ENCODE results near the gene ZNF593OS.

The ZNF593OS gene

DNA sequence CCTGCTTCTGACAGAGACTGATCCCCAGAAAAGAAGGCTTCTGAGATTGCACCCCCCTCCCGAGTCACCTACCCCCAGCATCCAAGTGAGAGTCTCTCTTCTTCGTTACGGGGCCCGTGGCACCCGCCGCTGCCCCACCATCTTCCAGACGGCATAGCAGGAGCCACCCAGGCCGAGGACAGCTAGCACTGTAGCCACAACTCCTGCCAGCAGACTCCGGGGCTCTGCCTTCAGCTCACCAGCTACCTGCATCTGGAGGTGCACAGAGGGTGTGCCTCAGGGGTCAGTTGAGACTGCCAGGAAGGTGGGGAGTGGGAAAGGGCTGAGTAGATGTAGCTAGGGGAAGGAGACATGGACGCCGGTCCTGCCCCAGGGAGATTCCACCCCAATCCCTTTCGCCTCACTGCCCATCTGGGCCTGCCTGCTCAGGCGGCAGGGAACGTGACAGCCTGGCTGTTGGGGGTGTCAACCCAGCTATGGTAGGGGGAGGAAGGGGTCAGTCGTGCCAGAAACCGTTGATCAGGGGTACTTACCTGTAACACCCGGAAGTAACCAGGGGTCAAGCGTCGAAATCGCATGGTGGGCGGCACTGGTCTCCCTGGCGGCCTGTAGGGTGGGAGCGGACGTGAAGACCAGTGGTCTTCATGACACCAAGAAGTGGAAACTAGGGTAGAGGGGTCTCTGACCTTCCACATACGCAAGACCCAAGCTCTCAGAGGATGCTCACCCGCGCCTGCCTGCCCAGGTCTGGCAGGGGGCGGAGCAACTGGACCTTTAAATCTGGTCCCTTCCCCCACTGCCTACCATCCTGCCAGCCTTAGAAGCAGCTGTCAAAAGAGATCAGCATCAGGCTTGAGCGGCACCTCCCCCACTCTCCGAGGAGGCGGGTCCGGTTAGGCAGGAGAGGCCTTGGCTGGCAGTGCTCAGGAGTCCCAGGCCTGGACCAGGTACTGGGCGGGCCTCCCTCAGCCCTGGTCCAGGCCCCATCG is at the start of gene ZNF593OS:
Gene ZNF593OS, minus strand, starts transcription at position 749 of the 989 bp plus-strand sequence. Its CDS starts 171 bp downstream, at position 578.
- in situ Hi-C loops (cut with MboI; ENCODE audit: low sequenced_read_pairs) = no loop called here

DNA sequence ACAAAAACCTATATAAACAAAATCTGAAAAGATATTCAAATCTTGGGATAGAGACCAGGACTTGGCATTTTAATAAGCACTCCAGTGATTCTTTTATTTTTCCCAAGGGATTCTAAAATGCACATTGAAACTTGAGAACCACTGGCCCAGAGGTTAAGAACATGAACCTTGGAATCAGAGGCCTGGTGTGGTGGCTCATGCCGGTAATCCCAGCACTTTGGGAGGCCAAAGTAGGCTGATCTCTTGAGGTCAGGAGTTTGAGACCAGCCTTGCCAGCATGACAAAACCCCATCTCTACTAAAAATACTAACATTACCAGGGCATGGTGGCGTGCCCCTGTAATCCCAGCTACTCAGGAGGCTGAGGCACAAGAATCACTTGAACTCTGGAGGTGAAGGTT is 49.5 kb upstream of the ZNF593OS start:
- in situ Hi-C loops (cut with MboI; ENCODE audit: low sequenced_read_pairs) = no loop called here

DNA sequence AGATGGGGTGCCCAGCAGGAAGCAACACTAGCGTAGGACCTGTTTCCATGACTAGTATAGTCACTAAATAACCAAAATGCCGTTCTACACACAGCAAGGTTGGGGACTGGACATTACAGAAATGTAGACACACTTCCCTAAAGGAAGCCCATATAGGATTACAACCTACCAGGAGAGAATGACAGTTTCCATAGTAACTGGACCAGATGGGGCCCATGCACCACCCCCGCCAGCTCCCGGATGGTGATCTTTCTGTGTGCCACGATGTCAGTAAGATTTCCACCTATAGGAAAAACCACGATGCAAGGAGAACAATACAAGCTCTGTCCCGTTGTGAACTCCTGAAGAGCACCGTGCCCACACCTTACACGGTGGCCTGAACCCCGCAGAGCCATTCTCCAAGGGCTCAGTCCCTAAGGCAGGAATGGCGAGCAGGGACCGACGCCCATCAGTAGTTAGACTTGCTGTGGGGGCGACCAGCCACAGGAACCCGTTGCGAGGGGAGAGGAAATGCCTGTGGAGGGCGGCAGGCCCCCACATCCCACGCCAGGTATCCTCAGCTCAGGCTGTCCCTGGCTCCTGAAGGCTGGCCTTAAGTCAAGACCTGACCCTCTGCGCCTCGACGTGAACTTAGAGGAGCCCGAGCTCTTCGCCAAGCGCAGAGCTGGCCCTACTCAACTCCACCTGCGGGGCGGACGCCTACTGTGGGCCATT is 48.7 kb upstream of the ZNF593OS start:
- in situ Hi-C loops (cut with MboI; ENCODE audit: low sequenced_read_pairs) = no loop called here

DNA sequence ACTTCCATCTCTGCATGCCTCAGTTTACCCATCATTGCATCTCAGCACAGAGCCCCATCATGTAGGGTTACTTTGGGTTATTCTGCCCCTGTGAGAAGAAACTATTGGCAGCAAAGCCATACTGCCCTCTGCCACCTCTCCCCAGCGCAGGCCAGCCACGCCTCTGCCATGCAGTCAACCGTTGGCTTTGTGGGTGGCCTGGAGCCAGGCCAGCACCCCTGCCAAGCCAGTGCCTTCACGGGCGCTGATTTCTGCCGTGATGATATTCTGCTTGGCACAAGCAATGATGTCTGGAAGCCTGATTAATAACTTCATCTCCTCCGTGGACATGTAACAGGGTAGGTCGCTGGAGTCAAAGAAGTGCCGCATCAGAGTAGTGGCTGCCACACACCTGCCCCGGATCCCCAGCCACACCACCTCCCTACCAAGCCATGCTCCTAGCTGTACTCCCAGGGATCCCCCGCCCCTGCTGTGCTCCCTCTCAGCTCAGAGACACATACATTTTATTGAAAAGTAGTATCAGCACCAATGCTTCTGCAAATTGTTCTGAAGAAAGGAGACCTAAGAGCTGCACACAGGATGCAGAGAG is 47.4 kb upstream of the ZNF593OS start:
- in situ Hi-C loops (cut with MboI; ENCODE audit: low sequenced_read_pairs) = no loop called here

DNA sequence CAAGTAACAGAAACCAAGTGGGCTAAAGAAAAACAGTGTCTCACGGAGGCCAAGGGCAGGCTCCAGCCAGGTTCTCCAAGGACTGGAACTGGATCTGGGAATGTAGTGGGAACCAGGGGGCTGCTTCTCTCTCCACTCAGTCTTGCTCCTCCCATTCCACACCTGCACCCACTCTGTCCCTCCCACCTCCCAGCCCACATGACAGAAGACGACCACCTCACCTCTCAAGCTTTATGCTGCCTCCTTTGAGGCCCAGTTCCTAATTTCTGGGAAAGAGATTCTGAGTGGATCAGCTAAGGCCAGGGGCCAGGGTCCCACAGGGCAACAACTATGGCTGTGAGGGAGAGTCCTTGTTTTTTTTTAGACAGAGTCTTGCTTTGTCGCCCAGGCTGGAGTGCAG is 43.6 kb upstream of the ZNF593OS start:
- in situ Hi-C loops (cut with MboI; ENCODE audit: low sequenced_read_pairs) = no loop called here

DNA sequence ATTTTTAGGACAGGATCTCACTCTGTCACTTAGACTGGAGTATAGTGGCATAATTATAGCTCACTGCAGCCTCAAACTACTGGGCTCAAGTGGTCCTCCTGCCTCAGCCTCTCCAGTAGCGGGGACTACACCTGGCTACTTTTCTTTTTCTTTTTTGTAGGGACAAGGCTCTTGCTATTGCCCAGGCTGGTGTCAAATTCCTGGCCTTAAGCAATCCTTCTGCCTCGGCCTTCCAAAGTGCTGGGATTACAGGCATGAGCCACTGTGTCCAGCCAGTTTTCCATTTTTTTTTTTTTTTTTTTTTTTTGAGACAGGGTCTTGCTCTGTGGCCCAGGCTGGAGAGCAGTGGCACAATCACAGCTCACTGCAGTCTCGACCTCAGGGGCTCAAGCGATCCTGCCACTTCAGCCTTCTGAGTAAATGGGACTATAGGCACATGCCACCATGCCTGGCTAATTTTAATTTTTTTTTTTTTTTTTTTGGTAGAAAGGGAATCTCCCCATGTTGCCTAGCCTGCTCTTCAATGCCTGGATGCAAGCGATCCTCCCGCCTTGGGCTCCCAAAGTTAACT is 41.8 kb upstream of the ZNF593OS start:
- in situ Hi-C loops (cut with MboI; ENCODE audit: low sequenced_read_pairs) = no loop called here

DNA sequence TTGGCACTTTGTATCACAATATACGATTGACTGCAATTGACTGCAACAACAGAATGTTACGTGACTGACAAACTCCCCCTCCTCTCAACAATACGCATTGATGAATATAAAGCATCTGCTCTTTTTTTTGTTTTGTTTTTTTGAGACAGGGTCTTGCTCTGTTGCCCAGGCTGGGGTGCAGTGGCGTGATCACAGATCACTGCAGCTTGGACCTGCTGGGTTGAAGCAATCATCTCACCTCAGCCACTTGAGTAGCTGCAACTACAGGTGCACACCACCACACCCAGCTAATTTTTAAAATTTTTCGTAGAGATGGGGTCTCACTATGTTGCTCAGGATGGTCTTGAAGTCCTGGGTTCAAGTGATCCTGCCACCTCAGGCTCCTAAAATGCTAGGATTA is 41.1 kb upstream of the ZNF593OS start:
- in situ Hi-C loops (cut with MboI; ENCODE audit: low sequenced_read_pairs) = no loop called here

DNA sequence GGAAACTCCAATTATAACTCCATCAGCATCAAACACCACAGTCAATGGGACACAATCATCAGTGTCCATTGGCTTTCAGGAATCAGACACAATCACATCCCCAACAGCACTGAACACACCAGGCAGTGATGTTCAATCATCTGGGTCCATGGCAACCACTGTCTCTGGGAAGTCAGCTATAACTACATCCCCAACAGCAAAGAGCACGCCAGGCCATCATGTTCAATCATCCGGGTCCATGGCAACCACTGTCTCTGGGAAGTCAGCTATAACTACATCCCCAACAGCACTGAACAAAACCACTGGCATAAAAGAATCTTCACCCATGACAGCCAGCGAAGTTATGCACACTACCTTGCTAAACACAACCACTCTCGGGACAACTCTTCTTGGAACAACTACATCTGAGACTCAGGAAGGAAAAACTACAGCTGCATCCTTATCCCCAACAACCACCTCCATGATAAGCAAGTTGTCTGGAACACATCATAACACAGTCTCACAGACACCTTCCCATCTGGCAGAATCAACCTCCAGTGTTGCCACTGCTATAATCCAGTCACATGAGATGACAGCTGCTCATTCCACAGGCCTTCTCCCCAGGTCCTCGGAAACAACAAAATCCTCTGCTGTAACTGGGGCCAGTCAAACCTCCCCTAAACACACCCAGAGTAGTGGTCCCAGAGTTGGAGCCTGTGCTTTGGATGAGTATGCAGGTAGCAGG is 38.7 kb upstream of the ZNF593OS start:
- in situ Hi-C loops (cut with MboI; ENCODE audit: low sequenced_read_pairs) = no loop called here

DNA sequence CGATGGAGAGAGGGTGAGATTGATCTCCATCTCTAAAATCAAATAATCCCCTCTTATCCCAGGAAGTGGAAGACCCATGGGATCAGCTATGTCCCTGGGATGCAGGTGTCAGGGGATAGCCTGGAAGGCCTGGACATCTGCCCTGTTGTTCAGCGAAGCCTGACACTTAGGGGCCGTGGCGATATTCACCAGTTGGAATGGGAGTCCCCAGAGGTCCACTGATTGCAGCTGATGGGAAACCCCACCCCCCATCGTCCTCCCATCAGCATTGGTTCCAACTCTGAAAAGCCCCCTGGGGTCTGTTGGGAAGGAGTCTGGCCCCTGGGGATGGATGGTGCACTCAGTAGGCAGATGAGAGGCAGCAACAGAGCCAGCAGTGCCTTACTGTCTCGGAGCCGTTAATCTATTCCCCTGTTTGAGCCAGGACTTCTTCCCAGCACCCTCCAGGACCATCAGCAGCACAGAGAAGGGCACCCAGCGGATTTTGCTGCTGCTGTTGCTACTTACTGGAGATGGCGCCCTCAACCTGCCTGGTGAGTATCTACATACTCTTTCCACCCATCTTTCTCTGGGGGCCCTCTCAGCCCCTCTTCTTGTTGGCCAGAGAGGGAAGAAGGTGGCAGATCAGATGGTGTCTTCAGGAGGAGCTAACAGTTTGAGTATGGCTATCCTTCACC is 32.1 kb upstream of the ZNF593OS start:
- in situ Hi-C loops (cut with MboI; ENCODE audit: low sequenced_read_pairs) = no loop called here

DNA sequence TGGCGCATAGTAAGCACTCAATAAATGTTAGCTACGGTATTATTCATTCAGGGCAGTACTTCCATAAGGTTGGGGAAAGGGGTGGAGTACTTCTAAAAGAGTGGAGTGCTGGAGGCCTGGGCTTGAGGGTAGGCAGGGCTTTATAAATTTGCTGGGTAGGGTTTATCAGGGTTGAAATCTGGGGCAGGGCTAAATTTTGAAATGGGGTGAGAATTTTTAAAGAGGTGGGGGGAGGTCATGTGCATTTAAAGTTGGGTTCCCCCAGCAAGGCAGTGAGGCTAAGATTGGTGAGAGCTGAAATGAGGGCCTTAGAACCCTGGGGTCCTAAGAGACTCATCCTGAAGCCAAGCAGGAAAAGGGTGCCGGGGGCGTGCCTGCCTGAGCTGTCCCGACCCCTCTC is 28.8 kb upstream of the ZNF593OS start:
- in situ Hi-C loops (cut with MboI; ENCODE audit: low sequenced_read_pairs) = no loop called here

DNA sequence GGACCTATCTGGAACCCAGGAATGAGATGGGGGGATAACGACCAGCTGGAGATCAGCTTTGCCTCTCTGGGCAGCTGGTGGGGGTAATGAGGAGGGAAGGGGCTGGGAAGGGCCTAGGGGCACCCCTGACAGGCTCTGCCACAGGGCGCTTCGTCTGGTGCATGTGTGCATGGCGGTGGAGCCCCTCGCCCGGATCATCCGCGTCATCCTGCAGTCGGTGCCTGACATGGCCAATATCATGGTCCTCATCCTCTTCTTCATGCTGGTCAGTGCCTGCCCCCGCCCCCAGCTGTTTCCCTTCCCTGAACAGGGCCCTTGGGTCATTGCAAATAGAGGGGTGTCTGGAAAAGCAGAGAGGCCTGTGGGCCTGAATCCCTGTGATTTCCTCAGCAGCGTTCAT is 26.2 kb upstream of the ZNF593OS start:
- in situ Hi-C loops (cut with MboI; ENCODE audit: low sequenced_read_pairs) = no loop called here

DNA sequence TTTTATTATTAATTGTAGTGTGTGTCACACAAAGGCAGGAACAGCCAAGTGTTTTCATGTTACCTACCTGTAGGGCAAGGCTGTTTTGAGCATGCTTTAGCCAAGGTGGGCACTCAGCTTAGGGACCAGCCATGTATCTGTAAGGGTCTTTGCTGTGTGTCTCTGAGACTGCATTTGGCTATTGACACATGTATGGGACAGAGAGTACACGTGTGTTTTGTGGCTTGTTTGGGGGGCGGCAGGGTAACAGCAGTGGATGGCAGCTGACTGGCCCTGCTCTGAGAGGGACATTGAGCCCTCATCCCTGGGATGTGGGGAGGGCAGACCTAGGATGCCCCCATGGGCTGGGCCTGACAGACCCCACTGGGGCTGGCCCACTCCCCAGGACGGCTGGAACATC is 25.7 kb upstream of the ZNF593OS start:
- in situ Hi-C loops (cut with MboI; ENCODE audit: low sequenced_read_pairs) = no loop called here

DNA sequence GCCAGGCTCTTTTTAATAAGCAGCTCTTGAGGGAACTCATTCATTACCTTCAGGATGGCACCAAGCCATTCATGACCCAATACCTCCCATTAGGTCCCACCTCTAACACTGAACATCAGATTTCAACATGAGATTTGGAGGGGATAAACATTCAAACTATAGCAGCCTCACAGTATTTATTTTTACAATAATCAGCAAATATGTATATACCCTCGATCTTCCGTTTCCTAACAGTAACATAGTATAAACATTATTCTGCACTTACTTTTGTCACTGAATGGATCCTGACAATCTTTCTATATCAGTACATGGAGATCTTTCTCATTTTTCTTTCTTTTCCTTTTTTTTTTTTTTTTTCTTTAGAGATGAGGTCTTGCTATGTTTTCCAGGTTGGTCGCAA is 24.2 kb upstream of the ZNF593OS start:
- in situ Hi-C loops (cut with MboI; ENCODE audit: low sequenced_read_pairs) = no loop called here

DNA sequence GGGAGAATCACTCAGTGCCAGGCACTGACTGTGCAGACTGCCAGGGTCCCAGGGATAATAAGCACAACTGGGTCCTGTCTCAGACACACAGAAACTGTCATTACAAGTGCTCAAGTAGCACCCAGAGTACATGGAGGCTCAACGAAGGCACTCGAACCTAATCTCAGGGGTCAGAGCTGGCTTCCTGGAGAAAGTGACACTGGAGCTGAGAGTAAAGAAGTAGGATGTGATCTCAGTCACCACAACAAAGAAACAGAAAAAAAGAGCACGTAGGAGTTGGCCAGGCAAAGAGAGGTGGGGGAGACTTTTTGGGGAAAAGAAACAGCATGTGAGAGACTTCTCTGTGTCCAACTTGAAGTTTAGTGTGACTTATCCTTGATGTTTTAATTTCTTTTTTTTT is 20.1 kb upstream of the ZNF593OS start:
- in situ Hi-C loops (cut with MboI; ENCODE audit: low sequenced_read_pairs) = no loop called here

DNA sequence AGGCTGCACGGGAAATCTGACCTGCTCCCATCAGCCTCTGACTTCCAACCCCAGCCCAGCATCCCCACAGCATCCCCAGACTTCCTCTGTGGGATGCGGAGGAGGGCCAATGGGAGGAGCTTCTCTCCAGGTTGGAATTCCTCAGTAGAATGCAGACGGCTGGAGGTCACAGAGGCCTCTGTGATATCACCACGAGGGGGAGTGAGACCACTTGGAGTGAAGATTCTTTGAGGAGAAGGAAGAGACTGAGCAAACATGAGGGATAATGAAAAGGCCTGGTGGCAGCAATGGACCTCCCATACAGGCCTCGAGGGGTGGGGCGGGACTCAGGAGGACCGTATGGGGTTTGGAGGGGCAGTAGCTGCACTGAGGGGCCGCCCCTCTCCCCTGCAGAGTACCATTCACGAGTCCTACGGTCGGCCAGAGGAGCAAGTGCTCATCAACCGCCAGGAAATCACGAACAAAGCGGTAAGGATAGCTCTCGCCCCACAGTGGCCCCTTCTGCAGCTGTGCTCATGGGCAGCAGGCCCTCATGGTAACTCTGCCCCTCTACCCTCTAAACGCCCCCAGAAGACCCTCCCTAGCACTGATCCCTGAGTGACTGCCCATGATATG is 18.8 kb upstream of the ZNF593OS start, which contains the start of gene CATSPER4:
Gene CATSPER4, plus strand, starts transcription at position 230 of the 615 bp plus-strand sequence. Its CDS starts 26 bp downstream, at position 256.
- in situ Hi-C loops (cut with MboI; ENCODE audit: low sequenced_read_pairs) = no loop called here

DNA sequence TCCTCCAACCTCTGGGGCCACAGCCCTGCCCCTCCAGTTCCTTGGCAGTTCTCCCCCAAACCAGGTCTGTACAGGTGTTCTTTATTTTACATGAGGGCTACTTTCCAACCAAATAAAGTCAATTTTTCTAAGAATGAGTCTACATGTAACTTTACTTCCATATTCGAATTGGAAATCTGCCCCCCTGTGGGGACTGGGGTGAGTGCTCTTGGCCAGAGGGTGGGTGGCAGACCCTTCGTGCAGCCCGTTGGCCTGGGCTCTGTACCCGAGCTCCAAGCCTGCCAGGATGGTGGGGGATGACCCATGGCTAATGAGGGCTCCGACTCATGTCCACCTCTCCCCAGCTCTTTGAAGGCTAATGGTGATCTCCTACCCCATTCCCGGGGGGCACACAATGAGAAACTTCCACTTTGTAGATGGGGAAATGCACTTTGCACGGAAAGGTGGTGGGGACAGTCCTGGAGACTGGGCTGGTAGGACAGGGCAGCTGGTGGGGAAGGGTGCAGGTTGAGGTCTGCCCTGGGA is 18.2 kb upstream of the ZNF593OS start:
- in situ Hi-C loops (cut with MboI; ENCODE audit: low sequenced_read_pairs) = no loop called here

DNA sequence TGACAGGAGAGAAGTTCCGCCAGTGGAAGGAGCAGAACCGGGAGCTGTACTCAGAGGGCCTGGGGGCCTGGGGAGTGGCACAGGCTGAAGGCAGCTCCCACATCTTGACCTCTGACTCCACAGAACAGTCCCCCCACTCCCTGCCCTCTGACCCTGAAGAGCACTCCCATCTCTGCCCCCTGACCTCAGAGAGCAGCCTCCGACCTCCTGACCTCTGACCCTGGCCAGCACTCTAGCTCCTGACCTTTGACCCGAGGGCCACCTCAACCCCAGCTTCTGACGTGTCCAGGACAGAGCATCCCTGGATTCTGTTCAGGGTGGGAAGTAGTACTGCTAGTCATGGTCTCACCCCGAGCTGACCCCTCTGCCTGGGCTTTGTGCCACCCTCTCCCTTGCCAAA is 17.7 kb upstream of the ZNF593OS start:
- in situ Hi-C loops (cut with MboI; ENCODE audit: low sequenced_read_pairs) = no loop called here

DNA sequence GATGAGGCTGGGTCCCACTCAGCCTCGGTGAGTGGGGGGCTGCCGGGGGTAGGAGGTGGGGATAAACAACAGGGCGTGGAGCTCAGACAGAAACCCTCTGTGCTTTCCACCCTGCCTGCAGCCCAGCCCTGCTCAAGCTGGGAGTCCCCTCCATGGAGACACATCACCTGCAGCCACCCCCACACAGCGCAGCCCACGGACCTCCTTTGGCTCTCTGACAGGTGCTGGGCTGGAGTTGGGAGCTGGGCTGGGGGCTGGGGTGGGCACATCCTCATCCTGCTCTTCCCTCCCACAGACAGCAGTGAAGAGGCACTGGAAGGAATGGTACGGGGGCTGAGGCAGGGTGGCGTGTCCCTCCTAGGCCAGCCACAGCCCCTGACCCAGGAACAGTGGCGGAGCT is 16.8 kb upstream of the ZNF593OS start:
- in situ Hi-C loops (cut with MboI; ENCODE audit: low sequenced_read_pairs) = no loop called here

DNA sequence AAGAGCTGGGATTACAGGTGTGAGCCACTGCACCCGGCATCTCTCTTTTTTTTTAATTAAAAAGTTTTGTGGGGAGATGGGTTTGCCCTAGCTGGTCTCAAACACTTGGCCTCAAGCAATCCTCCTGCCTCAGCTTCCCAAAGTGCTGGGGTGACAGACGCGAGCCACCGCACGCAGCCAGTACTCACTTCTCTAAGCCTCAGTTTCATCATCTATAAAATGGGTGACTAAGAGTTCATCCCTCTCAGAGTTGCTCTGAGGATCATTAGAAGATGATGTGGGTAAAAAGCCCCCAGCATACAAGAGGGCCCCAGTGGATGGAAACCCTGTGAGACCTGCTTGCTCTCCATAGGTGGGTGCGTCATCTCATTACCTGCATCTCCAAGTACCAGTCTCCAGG is 16.2 kb upstream of the ZNF593OS start:
- in situ Hi-C loops (cut with MboI; ENCODE audit: low sequenced_read_pairs) = no loop called here
